HG03196 (cell line): ENCODE data around the gene SYNC.
"Not testable (repeated sequence)": the region's sequence is repeated elsewhere in the genome, so short reads cannot be mapped to it uniquely, and the experiment has no call there.

Experiments
- ATAC-seq: cut with Tn5 transposase; IDR thresholded peaks from one replicate; pipeline ENCODE4 v1.9.1; 2021; ENCODE audit not compliant: unreplicated experiment

The SYNC gene

GRCh38 chr1:32695098-32695904 lies 7.3 kb downstream of the SYNC start:
- ATAC-seq, result no peak

GRCh38 chr1:32693455-32694174 lies 9.0 kb downstream of the SYNC start:
- no peak for ATAC-seq

GRCh38 chr1:32686387-32686786 lies 16.2 kb downstream of the SYNC start:
- ATAC-seq, result no peak

GRCh38 chr1:32685498-32685897 lies 17.1 kb downstream of the SYNC start:
- ATAC-seq, result no peak

GRCh38 chr1:32684167-32684811 lies 18.3 kb downstream of the SYNC start:
- no peak for ATAC-seq

GRCh38 chr1:32683397-32683796 lies 19.2 kb downstream of the SYNC start:
- ATAC-seq, result no peak

- no peak for ATAC-seq
Observed at GRCh38 chr1:32681999-32682398, 20.6 kb downstream of the SYNC start.

- ATAC-seq, result no peak
Observed at GRCh38 chr1:32681509-32681908, 21.1 kb downstream of the SYNC start.

- no peak for ATAC-seq
Observed at GRCh38 chr1:32680642-32681041, 21.9 kb downstream of the SYNC start.

GRCh38 chr1:32679993-32680392 lies 22.6 kb downstream of the SYNC start:
- ATAC-seq, result not testable (repeated sequence)

GRCh38 chr1:32676945-32677344 lies 25.6 kb downstream of the SYNC start:
- no peak for ATAC-seq

- ATAC-seq, result not testable (repeated sequence)
Observed at GRCh38 chr1:32668716-32669115, 33.9 kb downstream of the SYNC start.

GRCh38 chr1:32666901-32667566 lies 35.5 kb downstream of the SYNC start:
- ATAC-seq, result no peak

- no peak for ATAC-seq
Observed at GRCh38 chr1:32665915-32666314, 36.7 kb downstream of the SYNC start.

GRCh38 chr1:32659581-32659980 lies 43.0 kb downstream of the SYNC start:
- no peak for ATAC-seq

- no peak for ATAC-seq
Observed at GRCh38 chr1:32652244-32652962, 50.2 kb downstream of the SYNC start.

GRCh38 chr1:32651461-32652073 lies 51.0 kb downstream of the SYNC start:
- peak; percentile 24 for ATAC-seq

GRCh38 chr1:32650752-32651460 lies 51.7 kb downstream of the SYNC start, which contains the start of gene RBBP4:
RBBP4 (plus strand) TSS chr1:32651208; CDS start chr1:32651307, 99 bp downstream.
- ATAC-seq, result peak; percentile 82

- peak; percentile 69 for ATAC-seq
Observed at GRCh38 chr1:32650248-32650751, 52.3 kb downstream of the SYNC start, which contains the start of gene ZBTB8OS. ZBTB8OS (minus strand) TSS chr1:32650550; CDS start chr1:32650529, 21 bp downstream.
